Measurements from ENCODE around the gene RNF150.

Gene RNF150

DNA sequence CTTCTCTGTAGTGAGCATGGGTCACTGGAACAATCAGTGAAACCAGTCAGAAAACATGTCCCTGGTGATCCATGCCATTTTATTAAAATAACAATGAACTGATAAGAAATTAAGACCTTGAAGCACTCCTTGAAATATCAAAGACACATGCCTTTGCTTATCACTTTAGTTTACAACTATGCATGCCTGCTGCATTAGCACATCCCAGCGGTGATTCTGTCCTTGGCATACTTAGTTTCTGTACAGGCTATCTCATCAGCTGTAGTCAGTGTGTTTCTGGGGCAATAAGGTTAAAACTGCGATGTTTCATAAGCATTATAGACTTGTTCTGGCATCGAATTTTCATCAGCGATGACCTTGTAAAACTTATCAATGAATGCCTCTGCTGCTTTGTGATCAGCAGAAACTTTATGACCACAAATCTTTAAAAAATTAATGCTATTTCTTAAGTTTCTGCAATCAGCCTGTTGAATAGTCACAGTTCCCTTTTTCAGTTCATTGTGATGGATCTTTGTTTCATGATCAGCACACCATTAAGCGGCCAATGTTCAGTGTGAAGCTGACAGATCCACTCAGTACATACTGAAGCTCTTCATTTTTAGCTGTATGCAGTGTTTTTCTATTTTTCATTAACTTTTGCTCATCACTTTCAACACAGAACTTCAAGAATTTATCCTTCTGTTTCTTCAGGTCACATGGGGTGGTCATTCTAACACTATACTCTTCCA, 150.5 kb downstream of the RNF150 start:
- H3K4me3 Mint-ChIP-seq = no peak overlapping the region
- H3K9me3 Mint-ChIP-seq = no peaks in the 10 kb centered on the region
- H3K36me3 Mint-ChIP-seq = no peaks in the 10 kb centered on the region
- H3K27ac Mint-ChIP-seq = no peak overlapping the region
- H3K4me1 Mint-ChIP-seq = no peaks in the 10 kb centered on the region
- peaks cover 2% of the 10 kb centered on the region for H3K27me3 Mint-ChIP-seq
- DNase-seq (ENCODE audit: low spot score in 2 of 2) = no peak
- ATAC-seq (ENCODE audit: low read depth) = no peak

DNA sequence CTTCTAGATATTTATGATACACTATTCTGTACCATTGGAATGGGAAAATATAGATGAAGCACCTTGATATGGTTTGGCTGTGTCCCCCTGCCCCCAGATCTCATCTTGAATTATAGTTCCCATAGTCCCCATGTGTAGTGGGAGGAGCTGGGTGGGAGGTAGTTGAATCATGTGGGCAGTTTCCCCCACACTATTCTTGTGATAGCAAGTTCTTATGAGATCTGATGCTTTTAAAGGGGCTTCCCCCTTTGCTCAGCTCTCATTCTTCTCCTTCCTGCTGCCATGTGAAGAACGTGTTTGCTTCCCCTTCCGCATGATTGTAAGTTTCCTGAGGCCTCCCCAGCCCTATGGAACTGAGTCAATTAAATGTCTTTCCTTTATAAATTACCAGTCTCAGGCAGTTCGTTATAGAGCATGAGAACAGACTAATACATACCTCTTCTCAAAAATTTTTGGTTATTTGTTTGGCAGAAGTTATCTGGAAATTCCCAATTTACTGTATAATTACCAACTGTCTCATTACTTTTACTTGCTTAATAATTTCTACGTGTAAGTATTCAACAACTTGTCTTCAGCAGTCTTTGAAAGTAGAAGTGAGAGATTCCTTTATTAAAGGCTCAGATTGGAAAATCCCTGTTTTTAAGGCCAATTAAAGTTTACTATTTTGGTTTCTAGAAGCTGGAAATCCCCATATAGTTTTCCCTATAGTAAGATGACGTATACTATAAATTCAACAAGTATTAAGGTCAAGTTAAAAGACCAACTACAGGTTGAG, 152.7 kb downstream of the RNF150 start:
- no peaks in the 10 kb centered on the region for H3K9me3 Mint-ChIP-seq

DNA sequence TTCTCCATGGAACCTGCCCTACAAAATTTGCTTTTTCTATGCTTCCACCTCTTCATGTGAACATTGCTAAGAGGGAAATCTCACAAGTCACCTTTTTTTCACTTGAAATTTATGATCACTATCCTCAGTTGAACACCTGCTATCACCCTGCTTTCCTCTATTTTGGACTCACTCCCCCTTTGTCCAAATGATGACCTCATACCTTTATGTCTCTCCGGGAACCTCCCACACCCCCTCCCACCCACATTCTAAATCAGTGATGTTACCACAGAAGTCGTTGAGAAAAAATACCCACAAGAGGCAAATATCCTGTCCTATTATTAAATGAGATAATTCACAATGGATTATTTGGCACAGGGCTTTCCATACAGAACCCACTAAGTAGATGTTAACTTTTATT, 156.5 kb downstream of the RNF150 start:
- H3K27me3 Mint-ChIP-seq = peaks cover 7% of the 10 kb centered on the region
- H3K4me3 Mint-ChIP-seq = no peak overlapping the region
- no peak overlapping the region for H3K27ac Mint-ChIP-seq
- H3K9me3 Mint-ChIP-seq = no peaks in the 10 kb centered on the region
- ATAC-seq (ENCODE audit: low read depth) (no peak), DNase-seq (ENCODE audit: low spot score in 2 of 2) (no peak)
- no peaks in the 10 kb centered on the region for H3K36me3 Mint-ChIP-seq
- no peaks in the 10 kb centered on the region for H3K4me1 Mint-ChIP-seq

More for the DNA sequence above, 152.7 kb downstream of the RNF150 start:
- Mint-ChIP-seq H3K27ac (no peak overlapping the region), H3K4me1 (no peaks in the 10 kb centered on the region), H3K4me3 (no peak overlapping the region), H3K27me3 (peaks cover 6% of the 10 kb centered on the region), H3K36me3 (no peaks in the 10 kb centered on the region)
- DNase-seq (ENCODE audit: low spot score in 2 of 2) (no peak), ATAC-seq (ENCODE audit: low read depth) (no peak)

DNA sequence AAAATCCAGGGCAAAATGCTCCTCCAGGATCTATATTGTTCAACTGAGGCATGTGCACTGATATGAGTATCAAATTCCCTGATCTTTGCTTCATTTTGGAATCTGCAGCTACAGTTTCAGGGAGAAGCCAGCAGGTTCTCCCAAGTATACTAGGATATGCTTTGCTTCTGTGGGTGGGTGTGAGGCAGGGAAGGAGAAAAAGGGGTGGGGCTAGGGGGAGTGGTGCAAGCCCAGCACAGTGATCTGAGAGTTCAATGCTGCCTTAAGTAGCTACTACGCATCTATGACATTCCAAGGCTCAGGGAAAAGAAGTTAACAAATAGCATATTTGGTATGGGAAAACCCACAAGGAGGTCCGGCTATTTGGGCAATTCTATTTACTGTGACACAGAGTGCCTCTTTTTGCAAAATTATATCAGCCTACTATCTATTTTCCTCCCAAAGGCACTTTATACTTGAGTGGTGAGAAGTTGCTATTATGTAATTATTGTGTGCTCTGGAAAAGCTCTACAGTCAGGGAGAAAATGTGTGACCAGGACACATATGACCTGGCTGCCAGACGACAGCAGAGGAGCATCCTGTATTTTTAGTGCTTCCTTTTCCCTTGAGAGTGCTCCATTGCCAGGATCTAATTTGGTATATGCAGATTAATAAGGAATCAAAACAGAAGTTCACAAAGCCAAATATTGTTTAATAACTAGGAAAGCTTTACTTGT, 162.0 kb downstream of the RNF150 start:
- Mint-ChIP-seq H3K4me3 (no peak overlapping the region), H3K27me3 (peaks cover 3% of the 10 kb centered on the region), H3K27ac (no peak overlapping the region), H3K36me3 (no peaks in the 10 kb centered on the region), H3K4me1 (no peaks in the 10 kb centered on the region), H3K9me3 (no peaks in the 10 kb centered on the region)
- DNase-seq (ENCODE audit: low spot score in 2 of 2) (no peak), ATAC-seq (ENCODE audit: low read depth) (no peak)

DNA sequence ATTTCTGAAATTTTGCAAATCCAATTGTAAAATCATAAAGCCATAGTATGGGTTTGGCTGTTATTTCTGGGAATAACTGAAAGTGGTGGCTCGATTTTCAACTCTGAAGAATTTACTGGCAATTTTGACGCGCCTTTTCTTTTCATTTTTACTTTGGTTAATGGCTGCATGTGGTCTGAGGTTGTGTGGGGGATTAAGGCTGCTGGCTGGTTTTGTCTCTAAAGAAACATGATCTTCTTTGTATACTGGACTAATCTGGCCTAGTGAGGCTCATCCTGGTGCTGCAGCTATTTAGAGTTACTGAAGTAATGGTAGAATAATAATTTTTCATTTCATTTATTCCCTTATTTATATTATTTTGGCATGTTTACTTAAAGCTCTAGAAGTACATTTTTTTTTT, 164.0 kb downstream of the RNF150 start:
- Mint-ChIP-seq H3K27me3 (peaks cover 2% of the 10 kb centered on the region), H3K27ac (no peak overlapping the region), H3K4me3 (no peak overlapping the region), H3K36me3 (no peaks in the 10 kb centered on the region), H3K4me1 (no peaks in the 10 kb centered on the region), H3K9me3 (no peaks in the 10 kb centered on the region)
- ATAC-seq (ENCODE audit: low read depth) = no peak
- DNase-seq (ENCODE audit: low spot score in 2 of 2) = no peak

DNA sequence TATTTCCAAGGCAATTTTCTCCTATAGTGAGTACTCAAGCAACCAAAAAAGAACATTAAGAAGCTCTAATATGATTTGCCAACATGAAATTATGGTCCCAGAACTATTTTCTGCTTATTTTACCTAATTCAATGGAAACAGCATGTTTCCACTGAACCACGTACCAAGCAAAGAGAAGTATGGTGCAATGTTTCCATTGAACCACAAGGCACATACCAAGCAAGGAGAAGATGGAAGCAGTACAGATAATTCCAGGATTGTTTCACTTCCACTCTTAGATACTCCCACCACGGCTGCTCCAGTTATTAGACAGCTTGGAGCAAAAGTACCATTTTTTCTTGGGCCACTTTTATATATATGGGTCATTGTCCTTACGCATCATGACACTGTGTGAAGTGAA, 164.9 kb downstream of the RNF150 start:
- Mint-ChIP-seq H3K27me3 (no peaks in the 10 kb centered on the region), H3K4me3 (no peak overlapping the region), H3K36me3 (no peaks in the 10 kb centered on the region), H3K4me1 (no peaks in the 10 kb centered on the region), H3K27ac (no peak overlapping the region), H3K9me3 (no peaks in the 10 kb centered on the region)
- no peak for ATAC-seq (ENCODE audit: low read depth)
- no peak for DNase-seq (ENCODE audit: low spot score in 2 of 2)

DNA sequence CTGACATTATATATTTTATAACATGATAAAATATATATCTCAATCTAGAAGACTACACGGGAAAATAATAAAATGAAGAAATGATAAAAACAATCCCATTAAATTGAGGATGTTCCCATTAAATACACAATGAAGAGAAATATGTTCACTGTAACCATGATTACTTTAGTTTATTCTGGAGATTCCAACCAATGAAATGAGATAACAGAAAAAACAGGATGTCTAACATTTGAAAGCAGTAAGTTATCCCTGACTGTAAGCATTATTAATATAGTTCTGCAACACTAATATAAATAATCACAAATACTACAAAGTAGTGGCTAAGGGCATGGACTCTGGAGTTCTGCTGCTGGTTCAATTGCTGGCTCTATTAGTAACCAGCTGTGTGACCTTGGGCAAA, 169.4 kb downstream of the RNF150 start:
- H3K9me3 Mint-ChIP-seq = no peaks in the 10 kb centered on the region
- H3K36me3 Mint-ChIP-seq = no peaks in the 10 kb centered on the region
- ATAC-seq (ENCODE audit: low read depth) (no peak), DNase-seq (ENCODE audit: low spot score in 2 of 2) (no peak)
- H3K4me1 Mint-ChIP-seq = no peaks in the 10 kb centered on the region
- peaks cover 7% of the 10 kb centered on the region for H3K27me3 Mint-ChIP-seq
- no peak overlapping the region for H3K27ac Mint-ChIP-seq
- no peak overlapping the region for H3K4me3 Mint-ChIP-seq

DNA sequence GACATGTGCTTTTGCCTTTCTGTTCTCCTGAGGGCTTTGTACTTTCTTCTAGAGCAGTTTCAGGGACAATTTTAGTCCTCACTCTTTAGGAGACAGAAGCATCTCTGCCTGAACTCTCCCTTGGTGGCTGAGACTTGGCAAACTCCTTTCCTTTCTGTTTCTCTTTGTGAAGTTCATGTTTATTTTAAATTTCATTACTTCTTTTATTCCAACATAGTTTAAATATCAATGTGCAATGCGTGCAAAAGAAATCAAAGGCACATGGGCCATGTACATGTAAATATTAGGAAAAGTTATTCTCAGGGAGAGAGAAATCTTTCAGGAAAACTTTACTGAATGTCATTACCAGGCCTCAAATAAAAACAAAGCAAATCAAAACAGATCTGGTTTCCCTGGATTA, 177.6 kb downstream of the RNF150 start:
- no peaks in the 10 kb centered on the region for H3K36me3 Mint-ChIP-seq

DNA sequence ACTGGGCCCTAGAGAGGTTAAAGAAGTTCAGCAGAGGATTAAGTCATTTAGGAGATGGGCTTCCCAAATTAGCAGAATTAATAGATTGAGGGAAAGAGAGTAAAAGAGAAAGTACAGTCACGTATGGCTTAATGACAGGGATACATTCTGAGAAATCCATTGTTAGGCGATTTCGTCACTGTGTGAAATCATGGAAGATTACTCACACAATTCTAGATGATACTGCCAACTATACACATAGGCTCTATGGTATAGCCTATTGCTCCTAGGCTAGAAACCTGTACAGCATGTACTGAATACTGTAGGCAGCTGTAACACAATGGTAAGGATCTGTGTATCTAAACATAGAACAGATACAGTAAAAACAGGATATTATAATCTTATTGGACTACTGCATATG, 180.6 kb downstream of the RNF150 start:
- H3K27ac Mint-ChIP-seq = no peak overlapping the region
- ATAC-seq (ENCODE audit: low read depth) = no peak

More for the DNA sequence above, 177.6 kb downstream of the RNF150 start:
- Mint-ChIP-seq H3K9me3 (peaks cover 3% of the 10 kb centered on the region), H3K4me3 (no peak overlapping the region), H3K27ac (no peak overlapping the region), H3K4me1 (no peaks in the 10 kb centered on the region), H3K27me3 (peaks cover 5% of the 10 kb centered on the region)
- ATAC-seq (ENCODE audit: low read depth) (no peak), DNase-seq (ENCODE audit: low spot score in 2 of 2) (no peak)

DNA sequence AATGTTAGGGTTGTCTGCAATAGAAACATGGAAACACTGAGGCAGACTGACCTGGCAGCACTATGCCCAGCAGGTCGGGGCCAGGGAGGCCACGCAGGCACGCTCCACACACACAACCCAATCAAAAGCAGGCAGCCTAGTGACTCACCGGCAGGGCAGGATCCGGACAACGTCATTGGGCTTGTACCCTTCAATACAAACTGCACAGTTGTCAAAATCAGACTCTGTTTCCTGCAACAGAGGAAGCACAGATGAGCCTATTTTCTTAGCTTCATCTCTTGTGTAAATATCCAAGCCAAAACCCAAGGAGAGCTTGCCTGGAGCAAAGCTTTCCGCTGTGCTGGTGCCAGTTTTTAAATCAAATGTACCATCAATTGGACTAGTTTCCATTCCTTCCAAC, 185.8 kb downstream of the RNF150 start:
- Mint-ChIP-seq H3K9me3 (no peaks in the 10 kb centered on the region), H3K4me1 (no peaks in the 10 kb centered on the region), H3K27ac (no peak overlapping the region), H3K4me3 (no peak overlapping the region), H3K27me3 (peaks cover 7% of the 10 kb centered on the region), H3K36me3 (no peaks in the 10 kb centered on the region)
- no peak for ATAC-seq (ENCODE audit: low read depth)
- no peak for DNase-seq (ENCODE audit: low spot score in 2 of 2)

More for the DNA sequence above, 180.6 kb downstream of the RNF150 start:
- Mint-ChIP-seq H3K4me3 (no peak overlapping the region), H3K9me3 (peaks cover 3% of the 10 kb centered on the region), H3K27me3 (no peaks in the 10 kb centered on the region), H3K4me1 (no peaks in the 10 kb centered on the region), H3K36me3 (no peaks in the 10 kb centered on the region)
- DNase-seq (ENCODE audit: low spot score in 2 of 2) = no peak

DNA sequence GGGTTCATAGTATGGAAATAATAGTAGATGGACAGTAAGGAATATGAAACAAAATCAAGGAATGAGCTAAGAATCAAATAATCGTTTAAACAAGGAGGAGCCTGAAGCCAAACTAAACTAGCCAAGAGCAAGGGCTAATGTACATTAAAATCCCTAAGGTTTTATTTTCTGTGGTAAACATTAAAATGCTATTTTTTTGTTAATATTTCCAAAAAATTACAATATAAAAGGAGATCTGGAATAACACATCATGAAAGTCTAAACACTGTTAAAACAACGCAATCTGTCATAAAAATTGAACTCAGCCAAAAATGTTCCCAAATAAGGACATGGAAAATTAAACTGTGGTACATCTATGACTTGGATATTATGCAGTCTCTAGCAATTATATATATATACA, 188.2 kb downstream of the RNF150 start:
- Mint-ChIP-seq H3K27ac (no peak overlapping the region), H3K4me3 (no peak overlapping the region), H3K27me3 (peaks cover 7% of the 10 kb centered on the region), H3K36me3 (no peaks in the 10 kb centered on the region), H3K9me3 (no peaks in the 10 kb centered on the region), H3K4me1 (no peaks in the 10 kb centered on the region)
- no peak for ATAC-seq (ENCODE audit: low read depth)
- no peak for DNase-seq (ENCODE audit: low spot score in 2 of 2)

DNA sequence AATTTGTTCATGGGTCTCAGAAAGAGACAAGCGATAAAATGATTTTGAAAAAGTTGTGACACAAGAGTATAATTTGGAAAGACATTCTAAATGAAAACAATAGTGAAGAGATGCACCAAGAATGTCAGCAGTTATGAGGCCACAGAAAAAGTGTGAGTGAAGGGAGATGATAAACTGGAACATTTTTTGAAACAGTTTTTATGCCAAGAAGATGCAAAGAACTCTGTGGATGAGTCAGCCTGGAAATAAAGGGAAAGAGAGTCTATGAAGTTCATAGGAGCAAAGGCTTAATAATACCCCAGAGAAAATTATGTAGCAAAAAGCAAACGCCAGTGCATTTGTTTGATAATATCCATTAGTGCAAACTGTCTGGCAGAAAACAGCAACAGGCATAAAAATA, 188.7 kb downstream of the RNF150 start:
- Mint-ChIP-seq H3K4me3 (no peak overlapping the region), H3K27me3 (peaks cover 7% of the 10 kb centered on the region), H3K4me1 (no peaks in the 10 kb centered on the region), H3K27ac (no peak overlapping the region), H3K9me3 (no peaks in the 10 kb centered on the region), H3K36me3 (no peaks in the 10 kb centered on the region)
- DNase-seq (ENCODE audit: low spot score in 2 of 2) (no peak), ATAC-seq (ENCODE audit: low read depth) (no peak)

DNA sequence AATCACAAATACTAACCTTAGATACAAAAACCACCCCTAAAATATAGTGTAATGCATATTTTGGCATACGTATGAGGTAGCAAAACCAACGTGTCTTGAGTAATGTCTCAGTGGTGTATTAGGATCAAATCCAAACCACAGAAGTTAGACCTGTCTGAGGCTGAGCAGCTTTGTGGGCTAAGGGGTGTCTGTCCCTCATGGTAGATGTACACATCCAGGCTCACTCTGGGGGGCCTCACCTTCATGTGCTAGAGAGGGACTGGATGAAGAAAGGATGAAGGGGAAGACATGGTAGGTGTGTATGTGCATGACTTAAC, 189.1 kb downstream of the RNF150 start:
- Mint-ChIP-seq H3K27me3 (peaks cover 9% of the 10 kb centered on the region), H3K4me3 (no peak overlapping the region), H3K9me3 (no peaks in the 10 kb centered on the region), H3K27ac (no peak overlapping the region), H3K36me3 (no peaks in the 10 kb centered on the region), H3K4me1 (no peaks in the 10 kb centered on the region)
- DNase-seq (ENCODE audit: low spot score in 2 of 2) (no peak), ATAC-seq (ENCODE audit: low read depth) (no peak)

DNA sequence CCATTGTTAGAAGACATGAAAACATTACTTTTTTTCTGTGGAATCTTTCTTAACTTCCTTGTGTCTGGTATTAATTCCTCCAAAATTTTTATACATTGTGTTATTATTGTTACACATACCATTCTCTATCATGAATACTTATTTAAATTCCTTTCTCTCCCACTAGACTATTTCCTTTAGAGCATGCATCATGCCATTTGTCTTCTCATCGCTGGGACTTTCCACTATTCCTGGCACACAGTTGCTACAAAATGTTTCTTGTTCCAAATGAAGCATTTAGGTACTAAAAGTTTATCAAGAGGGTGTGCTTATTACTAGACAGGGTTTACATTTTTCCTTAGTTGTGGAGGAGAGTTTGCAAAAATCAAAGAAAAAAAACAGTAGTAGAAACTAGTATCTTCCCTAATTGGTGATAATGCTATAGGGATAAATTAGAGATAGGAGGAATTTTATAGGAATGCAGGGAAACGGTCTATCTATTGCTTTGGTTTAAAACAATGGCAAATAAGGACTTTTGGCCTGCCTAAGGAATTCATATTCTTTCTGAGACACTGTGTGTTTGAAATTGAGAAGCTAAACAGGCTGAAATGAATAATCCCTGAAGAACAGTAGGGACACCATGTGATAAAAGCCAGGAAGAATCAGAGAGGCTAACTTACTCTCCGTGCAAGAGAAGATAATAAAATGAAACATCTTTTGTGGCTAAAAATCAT, 189.6 kb downstream of the RNF150 start:
- Mint-ChIP-seq H3K36me3 (no peaks in the 10 kb centered on the region), H3K27me3 (peaks cover 9% of the 10 kb centered on the region), H3K9me3 (no peaks in the 10 kb centered on the region), H3K27ac (no peak overlapping the region), H3K4me3 (no peak overlapping the region), H3K4me1 (no peaks in the 10 kb centered on the region)
- DNase-seq (ENCODE audit: low spot score in 2 of 2) (no peak), ATAC-seq (ENCODE audit: low read depth) (no peak)

All from memory B cell (primary cell).